ENCODE results near the gene SEC62. TPM values are rescaled to one million over a fixed set of nuclear protein-coding genes. Genes with fewer than 3 reads are reported as not detected.
"Not testable (repeated sequence)": the region's sequence is repeated elsewhere in the genome, so short reads cannot be mapped to it uniquely, and the experiment has no call there.

The SEC62 gene
- polyA plus RNA-seq, 3 donors = 44.2 to 58.1 (median 54.8) TPM

DNA sequence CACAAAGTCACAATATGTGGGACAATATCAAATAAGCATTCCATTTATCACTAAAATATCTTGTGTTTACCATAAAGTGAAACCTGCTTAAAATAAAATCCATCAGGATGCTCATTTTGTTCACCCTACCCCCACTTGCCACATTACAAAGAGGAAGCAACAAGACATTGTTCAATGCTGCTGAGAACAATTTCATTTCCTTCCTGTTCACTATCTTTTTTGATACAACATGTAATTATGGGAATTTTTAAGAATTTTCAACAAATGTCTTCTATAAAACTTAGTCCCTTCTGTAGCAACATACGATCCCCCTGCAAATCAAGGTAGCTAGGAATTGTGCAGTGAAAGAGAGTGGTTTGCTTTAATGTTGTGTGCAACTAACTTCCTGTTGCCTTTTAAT is 36.3 kb downstream of the SEC62 start:
- H3K27ac ChIP-seq (ENCODE audit: low read depth, low read length) = no peak overlapping the region
- WGBS, 3 donors = 32 to 83% (median 56%) methylated on average over 1 of the region's 1 CpG

DNA sequence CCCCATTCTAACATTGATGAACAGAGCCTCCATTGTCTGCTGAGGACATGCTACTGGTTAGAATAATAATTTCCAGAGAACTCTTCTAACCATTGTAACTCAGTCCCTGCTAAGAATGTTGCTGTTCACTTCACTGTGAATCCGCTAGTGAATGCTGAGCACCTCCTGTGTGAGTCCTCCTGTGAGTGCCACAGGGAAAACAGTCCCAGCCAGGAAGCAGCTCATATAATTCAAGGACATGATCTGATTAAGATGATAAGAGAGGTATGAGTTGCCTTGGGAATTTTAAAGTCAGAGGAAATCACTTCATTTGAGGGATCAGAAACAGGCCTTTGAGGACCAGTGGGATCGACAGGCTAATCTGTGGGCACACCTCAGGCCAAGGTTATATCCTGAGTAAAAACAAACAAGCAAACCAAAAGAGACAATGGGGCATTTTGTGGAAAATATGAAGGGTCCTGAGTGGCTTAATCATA is 37.3 kb downstream of the SEC62 start:
- 55 to 78% (median 73%) methylated on average over 2 of the region's 2 CpGs for WGBS, 3 donors
- H3K27ac ChIP-seq (ENCODE audit: low read depth, low read length) = no peak overlapping the region

DNA sequence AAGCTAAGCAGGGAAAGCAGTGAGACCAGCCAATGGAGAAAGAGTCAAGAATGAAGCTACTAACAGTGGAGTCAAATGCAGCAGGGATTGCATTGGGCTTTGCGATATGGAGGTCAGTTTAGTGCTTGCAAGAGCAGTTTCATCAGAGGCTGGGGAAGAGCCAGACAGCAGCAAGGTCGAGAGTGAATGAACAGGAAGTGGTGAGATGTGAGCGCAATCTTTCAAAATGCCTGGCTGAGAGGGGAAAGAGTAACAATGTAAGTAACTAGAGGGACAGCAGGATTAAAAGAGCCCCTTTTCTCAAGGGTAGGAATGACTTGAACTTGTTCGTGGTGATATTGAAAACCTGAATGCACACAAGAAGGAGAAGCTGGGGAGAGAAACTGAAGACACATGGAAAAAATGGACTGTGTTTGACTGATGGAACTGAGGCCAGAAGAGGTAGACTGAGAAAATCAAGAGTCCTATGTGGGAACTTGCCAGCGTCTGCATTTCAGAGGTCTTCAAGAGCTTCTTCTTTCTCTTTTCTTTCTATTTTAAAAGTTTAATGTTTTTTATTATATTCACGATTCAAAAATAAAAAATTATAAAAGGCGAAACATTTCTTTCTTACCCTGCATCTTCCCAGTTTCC is 40.5 kb downstream of the SEC62 start:
- no peak overlapping the region for H3K27ac ChIP-seq (ENCODE audit: low read depth, low read length)
- 48 to 64% (median 49%) methylated on average over 7 of the region's 7 CpGs for WGBS, 3 donors

DNA sequence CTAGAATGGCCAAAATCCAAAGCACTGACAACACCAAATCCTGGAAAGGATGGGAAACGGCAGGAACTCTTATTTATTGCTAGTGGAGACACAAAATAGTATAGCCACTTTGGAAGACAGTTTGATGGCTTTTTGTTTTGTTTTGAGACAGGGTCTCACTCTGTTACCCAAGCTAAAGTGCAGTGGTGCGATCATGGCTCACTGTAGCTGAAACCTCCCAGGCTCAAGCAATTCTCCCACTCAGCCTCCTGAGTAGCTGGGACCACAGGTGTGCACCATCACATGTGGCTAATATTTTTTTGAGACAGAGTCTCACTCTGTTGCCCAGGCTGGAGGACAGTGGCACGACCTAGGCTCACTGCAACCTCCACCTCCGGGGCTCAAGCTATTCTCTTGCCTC is 43.9 kb downstream of the SEC62 start:
- H3K27ac ChIP-seq (ENCODE audit: low read depth, low read length) = no peak overlapping the region
- WGBS, 3 donors = 90 to 93% (median 92%) methylated on average over 4 of the region's 4 CpGs

DNA sequence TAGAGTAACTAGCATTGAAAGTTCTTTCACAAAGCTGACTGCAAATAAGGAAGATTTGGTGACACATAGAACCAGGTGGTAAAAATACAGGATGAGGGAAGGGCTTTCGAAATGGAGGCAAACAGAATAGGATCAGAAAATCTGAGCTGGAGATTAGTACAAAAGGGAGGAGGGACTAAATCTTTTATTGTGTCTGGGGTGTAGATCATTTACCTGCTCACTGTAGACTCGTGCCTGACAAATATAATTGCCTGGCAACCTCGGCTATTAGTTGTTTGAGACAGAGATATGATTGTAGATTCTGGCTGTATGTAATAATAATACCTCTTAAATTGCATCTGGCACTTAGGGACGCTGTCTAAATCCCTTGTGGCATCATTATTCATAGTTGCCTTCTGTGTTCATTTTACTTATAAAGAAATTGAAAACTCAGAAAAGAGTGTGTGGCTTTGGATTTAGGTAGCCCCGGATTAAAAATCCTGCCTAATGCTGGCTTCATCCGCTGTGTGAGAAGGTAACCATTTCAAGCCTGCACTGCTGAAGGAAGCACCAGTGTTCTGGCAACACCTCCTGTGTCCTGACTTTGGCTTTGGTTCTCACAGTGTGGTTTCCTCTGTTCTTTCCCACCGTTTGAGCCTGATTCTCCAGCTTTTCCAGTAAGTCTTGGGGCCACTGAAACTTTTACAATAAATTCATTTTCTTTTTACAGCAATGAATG is 46.2 kb downstream of the SEC62 start:
- WGBS, 3 donors = 25 to 60% (median 58%) methylated on average over 7 of the region's 7 CpGs
- H3K27ac ChIP-seq (ENCODE audit: low read depth, low read length) = no peak overlapping the region

DNA sequence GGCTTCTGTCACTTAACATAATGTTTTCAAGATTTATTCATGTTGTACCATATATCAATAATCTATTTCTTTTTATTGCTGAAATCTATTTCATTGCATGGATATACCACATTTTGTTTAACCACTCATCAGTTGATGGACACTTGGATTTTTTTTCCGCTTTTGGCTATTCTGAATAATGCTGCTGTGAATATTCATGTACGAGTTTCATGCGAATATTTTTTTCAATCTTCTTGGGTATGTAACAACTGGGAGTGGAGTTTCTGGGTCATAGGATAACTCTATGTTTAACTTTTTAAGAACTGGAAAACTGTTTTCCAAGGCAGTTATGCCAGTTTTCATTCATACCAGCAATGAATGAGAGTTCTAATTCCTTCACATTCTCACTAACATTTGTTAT is 49.5 kb downstream of the SEC62 start:
- H3K27ac ChIP-seq (ENCODE audit: low read depth, low read length) = no peak overlapping the region
- WGBS, 3 donors = 84 to 91% (median 87%) methylated on average over 3 of the region's 3 CpGs

DNA sequence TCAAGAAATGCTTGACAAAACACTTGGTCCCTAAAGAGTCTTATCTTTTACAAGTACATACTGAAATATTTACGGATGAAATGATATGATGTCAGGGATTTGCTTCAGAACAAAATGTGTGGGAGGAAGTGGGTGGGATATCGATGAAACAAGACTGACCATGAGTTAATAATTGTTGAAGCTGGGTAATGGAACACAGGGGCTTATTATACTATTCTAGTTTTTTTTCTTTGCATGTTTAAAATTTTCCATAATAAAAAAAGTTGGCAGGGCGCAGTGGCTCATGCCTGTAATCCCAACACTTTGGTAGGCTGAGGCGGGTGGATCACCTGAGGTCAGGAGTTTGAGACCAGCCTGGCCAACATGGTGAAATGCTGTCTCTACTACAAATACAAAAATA is 52.7 kb downstream of the SEC62 start:
- not testable (repeated sequence) for H3K27ac ChIP-seq (ENCODE audit: low read depth, low read length)
- 43 to 77% (median 73%) methylated on average over 4 of the region's 4 CpGs for WGBS, 3 donors

DNA sequence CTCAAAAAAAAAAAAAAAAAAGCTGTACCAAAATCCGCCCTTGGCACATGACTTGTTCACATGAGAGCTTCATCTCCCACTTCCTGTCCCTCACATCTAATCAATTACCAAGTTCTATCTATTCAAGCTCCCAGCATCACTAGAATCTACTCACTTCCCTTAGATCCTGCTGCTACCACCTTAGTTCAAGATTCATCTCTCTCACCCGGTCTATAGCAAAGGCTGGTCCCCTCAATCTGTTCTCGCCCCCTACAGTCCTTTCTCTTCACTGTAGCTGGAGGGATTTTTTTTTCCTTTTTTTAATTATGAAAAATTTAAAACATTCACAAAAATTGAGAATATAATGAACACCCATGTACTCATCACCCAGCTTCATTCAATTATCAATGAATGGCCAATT is 54.5 kb downstream of the SEC62 start:
- WGBS, 3 donors = 64 to 84% (median 71%) methylated on average over 3 of the region's 3 CpGs
- H3K27ac ChIP-seq (ENCODE audit: low read depth, low read length) = no peak overlapping the region

DNA sequence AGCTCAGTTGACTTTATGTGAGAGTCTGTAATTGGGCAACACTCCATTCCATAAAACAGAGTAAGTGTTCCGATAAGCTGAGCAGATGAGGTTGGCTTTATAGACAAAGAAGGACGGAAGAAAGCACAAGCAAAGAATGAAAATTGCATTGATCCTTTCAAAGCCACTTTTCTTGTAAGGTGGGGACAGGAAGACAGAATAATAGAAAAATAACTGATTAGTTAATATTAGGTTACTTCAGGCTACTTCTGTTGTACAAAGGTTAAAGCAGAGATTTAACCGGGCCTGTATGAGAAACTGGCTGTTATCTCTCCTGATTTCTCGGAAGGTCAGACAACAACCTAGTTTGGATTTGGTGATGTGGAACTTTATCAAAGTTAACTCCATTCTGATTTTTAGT is 55.7 kb downstream of the SEC62 start:
- no peak overlapping the region for H3K27ac ChIP-seq (ENCODE audit: low read depth, low read length)
- WGBS, 3 donors = 62 to 94% (median 91%) methylated on average over 4 of the region's 4 CpGs

DNA sequence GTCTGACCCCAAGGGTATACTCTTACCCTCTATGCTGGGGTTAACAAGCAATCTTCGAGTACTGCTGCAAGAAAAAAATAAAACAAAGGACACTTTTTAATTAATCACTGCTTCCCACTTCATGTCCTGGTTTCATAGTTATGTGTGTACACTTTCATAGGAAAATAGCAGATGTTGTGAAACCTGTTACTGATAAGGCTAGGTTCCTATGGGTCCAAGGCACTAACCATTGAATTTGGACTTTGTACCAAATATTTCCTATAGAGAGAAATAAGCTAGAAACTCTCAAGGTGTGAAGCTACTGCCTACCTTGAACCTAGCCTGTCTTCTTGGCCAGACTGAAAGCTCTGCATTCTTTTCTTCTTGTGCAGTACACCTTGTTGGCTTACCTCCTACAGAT is 56.6 kb downstream of the SEC62 start:
- 37 to 80% (median 72%) methylated on average over 1 of the region's 1 CpG for WGBS, 3 donors
- H3K27ac ChIP-seq (ENCODE audit: low read depth, low read length) = no peak overlapping the region

DNA sequence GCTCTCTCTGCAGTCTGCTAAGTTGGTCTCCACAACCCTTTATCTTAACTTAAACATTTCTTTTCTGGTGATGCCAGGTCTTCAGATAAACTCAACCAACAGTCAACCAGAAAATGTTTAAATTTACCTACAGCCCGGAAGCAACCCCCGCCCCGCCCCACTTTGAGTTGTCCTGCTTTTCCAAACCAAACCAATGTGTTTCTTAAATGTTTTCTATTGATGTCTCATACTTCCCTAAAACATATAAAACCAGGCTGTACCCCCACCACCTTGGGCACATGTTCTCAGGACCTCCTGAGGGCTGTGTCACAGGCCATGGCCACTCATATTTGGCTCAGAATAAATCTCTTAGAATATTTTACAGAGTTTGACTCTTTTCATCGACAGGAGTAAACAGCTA is 58.0 kb downstream of the SEC62 start:
- 64 to 92% (median 75%) methylated on average over 4 of the region's 4 CpGs for WGBS, 3 donors
- no peak overlapping the region for H3K27ac ChIP-seq (ENCODE audit: low read depth, low read length)

DNA sequence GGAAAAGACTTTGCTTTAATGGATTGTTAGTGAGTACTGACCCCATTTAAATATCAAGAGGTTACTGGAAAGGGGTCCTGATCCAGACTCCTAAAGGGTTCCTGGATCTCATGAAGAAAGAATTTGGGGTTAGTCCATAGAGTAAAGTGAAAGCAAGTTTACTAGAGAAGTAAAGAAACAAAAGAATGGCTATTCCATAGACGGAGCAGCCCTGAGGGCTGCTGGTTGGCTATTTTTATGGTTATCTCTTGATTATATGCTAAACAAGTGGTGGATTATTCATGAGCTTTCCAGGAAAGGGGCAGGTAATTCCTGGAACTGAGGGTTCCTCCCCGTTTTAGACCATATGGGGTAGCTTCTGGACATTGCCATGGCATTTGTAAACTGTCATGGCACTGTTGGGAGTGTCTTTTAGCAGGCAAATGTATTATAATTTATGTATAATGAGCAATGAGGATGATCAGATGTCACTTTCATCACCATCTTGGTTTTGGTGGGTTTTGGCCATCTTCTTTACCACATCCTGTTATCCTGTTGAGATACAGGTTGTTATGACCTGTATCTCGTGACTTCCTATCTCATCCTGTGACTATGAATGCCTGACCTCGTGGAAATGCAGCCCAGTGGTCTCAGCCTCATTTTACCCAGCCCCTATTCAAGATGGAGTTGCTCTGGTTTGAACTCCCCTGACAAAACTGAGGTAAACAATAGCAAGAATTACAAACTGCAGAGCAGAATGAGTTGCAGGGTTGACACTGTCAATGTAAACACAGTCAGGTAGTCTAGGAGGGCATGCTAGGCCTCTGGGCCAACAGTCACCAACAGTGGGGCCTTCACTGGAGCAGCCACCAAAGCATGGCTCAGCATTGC is 60.9 kb downstream of the SEC62 start:
- H3K27ac ChIP-seq (ENCODE audit: low read depth, low read length) = no peak overlapping the region
- WGBS, 3 donors = 63 to 76% (median 65%) methylated on average over 4 of the region's 4 CpGs

DNA sequence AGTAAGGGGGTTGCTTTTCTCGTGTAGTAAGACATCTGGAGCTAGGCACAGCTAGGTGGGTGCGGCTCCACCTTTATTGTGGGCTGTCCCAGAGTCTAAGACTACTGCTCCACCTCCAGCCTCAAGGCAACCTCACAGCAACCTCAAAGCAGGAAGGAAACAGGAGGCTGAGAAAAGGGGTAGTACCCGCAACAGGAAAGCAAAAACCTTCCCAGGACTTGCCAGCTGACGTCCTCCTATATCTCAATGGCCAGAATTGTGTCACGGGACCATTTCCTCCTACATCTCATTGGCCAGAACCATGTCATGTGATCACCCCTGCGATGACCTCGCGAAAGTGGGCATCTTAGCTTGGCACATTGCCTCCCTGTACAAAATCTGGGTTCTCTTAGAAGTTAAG is 66.9 kb downstream of the SEC62 start:
- no peak overlapping the region for H3K27ac ChIP-seq (ENCODE audit: low read depth, low read length)
- 44 to 72% (median 61%) methylated on average over 8 of the region's 8 CpGs for WGBS, 3 donors

DNA sequence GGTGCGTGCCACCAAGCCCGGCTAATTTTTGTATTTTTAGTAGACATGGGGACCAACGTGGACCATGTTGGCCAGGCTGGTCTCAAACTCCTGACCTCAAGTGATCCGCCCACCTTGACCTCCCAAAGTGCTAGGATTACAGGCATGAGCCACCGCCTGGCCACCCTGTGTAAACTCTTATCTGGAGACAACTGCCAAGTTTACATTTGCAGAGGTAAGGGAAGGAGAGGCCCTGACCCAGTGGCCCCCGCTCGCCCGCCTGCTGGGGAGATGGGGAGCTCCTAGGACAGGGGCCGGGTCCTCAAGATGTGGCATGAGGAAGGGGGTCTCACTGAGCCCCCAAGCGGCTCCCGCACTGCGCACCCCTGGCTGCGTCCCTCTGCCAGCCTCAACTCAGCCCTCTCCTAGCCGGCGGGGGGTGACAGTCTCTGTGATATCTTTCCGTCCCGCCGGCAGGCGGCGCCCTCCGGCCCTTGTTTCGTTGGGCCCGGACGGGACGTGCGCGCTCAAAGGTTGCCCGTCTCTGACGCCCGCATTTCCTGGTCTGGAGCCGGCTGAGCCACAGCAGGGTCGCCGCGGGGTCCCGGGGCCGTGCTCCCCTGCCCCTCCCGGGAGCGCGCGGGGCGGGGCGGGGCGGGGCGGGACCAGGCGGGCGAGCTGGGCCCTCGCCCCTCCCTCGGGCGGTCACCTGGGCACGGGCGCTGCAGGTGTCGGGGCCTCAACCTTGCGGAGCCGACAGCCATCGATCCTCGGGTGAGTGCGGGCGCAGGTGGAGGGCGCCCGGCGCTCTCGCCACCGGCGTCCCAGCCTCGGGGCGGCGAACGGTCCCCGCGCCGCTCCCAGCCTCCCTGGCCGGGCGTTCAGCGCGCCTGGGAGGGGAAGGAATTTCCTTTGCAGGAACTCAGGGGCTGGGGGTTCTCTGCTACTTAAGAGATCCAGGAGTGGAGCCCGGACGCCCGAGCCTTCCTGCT is 71.1 kb downstream of the SEC62 start, which contains the start of gene GPR160:
TSS of gene GPR160 (plus strand) at position 533 of the 971 bp plus-strand sequence. CDS start 45,978 bp downstream, outside the sequence.
- 4 to 5% (median 5%) methylated on average over 52 to 78 of the region's 78 CpGs for WGBS, 3 donors
- H3K27ac ChIP-seq (ENCODE audit: low read depth, low read length) = no peak within 1 kb of the TSS

DNA sequence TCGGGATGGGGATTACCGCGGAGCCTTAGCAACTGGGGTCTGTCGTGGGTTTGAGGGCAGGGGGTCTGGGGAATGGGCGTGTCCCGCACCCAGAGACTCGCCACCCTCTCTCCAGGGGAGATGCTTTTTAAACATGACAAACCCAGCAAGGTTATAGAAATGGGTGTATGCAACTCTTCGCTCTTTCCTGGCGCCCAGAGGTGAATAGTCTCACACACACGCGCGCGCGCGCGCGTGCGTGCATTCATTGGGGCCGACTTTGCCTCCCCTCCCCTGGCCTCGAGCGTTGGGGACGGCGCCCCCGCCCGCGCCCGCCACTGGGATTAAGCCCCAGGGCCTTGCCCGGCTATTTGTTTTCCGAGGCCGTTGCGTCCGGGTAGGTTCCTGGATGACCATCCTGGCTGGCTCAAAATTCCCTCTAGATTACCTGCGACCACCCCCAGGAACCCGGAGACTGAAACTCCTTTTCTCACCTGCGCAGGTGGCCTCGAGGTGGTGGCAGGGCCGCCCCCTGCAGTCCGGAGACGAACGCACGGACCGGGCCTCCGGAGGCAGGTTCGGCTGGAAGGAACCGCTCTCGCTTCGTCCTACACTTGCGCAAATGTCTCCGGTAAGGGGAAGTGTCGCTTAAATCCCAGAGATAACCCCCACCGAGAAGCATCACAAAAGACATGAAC is 72.0 kb downstream of the SEC62 start:
- H3K27ac ChIP-seq (ENCODE audit: low read depth, low read length) = no peak overlapping the region
- WGBS, 3 donors = 1 to 4% (median 3%) methylated on average over 51 of the region's 51 CpGs

DNA sequence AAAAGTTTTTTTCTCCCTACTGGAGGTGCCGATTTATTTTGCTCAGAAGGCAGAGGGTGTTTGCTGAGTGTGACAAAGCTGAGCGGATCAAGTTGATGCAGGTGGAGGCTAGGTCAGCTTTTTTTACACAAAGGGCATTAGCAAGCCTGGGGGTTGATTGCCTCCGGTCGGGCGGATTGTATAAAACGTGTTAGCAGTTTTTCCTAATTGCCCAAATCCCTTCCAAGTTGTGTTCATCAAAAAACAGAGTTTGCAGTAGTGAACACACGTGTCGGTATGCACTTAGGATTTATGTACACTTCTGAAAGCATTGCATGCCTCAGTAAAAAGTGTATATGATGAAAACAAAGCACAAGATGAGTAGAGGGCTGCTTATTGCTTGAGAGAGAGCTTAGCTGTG is 73.8 kb downstream of the SEC62 start:
- 19 to 50% (median 40%) methylated on average over 8 of the region's 8 CpGs for WGBS, 3 donors

DNA sequence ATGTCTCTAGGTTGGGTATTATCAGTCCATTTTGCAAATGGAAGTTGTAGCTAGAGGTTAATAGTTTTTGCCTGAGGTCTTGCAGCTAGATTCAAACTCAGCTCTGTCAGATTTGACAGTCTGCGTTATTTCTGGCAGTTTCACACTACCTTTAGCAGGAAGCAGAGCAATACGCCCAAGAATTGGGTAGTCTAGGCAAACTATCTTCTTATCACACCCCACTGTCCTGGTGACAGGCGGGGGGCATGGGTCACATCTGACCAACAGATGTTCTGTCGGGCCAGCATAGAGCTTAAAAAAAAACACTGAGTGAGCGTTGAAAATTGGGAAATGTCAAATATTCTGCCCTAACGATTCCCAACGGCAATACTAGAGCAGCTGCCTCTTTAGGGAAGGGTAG is 76.9 kb downstream of the SEC62 start:
- 54 to 88% (median 58%) methylated on average over 7 of the region's 7 CpGs for WGBS, 3 donors
- H3K27ac ChIP-seq (ENCODE audit: low read depth, low read length) = no peak overlapping the region

More for the DNA sequence above, 73.8 kb downstream of the SEC62 start:
- no peak overlapping the region for H3K27ac ChIP-seq (ENCODE audit: low read depth, low read length)

Data from adipose tissue (tissue), 3 donors.